ENCODE results near the gene CTDSPL. TPM values are rescaled to one million over a fixed set of nuclear protein-coding genes. Genes with fewer than 3 reads are reported as not detected.

CTDSPL gene
- total RNA-seq, 1 donor from 2014 or later: 72.7 TPM

DNA sequence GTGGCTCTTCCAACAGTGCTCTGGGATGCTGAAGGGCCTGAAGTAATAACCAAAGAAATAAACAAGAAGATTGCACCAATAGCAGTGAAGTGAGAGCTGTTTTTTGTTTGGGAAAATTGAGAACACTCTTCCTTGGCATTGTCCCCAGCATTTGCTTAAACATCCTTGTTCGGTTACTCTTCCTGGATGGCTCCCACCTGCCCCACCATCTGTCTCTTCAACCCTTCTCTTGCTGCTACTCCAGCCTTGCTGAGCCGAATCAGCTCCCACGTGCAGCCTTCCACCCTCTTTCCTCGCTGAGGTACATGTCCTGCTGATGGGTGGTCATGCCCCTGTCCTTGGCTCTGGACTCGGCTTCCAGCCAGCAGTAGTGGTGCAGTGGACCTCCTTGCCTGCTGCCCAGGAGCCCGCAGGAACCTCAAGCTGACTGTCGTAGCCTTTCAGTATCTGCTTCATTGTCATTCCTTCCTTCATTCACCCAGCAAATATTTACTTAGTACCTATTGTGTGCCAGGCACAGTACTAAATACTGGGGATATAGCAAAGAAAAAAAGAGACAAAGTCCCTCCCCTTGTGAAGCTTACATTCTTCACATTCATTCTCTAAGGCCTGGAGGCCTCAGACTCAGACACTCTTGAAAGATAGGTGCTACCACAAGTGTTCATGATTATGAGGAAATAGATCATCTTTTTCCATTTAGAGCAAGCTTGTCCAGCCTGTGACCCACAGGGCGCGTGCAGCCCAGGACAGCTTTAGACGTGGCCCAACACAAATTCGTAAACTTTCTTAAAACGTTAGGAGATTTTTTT lies 111.8 kb downstream of the CTDSPL start:
- Mint-ChIP-seq H3K4me3 (peak overlapping the region; percentile 24), H3K27me3 (no peaks in the 10 kb centered on the region), H3K27ac (peak overlapping the region; percentile 88), H3K9me3 (no peaks in the 10 kb centered on the region), H3K36me3 (peaks cover 32% of the 10 kb centered on the region), H3K4me1 (ENCODE audit: unreplicated experiment) (peaks cover 23% of the 10 kb centered on the region)
- DNase-seq (ENCODE audit: extremely low spot score, unreplicated experiment): no peak
- TF ChIP-seq, protein P1, sequence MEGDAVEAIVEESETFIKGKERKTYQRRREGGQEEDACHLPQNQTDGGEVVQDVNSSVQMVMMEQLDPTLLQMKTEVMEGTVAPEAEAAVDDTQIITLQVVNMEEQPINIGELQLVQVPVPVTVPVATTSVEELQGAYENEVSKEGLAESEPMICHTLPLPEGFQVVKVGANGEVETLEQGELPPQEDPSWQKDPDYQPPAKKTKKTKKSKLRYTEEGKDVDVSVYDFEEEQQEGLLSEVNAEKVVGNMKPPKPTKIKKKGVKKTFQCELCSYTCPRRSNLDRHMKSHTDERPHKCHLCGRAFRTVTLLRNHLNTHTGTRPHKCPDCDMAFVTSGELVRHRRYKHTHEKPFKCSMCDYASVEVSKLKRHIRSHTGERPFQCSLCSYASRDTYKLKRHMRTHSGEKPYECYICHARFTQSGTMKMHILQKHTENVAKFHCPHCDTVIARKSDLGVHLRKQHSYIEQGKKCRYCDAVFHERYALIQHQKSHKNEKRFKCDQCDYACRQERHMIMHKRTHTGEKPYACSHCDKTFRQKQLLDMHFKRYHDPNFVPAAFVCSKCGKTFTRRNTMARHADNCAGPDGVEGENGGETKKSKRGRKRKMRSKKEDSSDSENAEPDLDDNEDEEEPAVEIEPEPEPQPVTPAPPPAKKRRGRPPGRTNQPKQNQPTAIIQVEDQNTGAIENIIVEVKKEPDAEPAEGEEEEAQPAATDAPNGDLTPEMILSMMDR (conservative IDR thresholded peaks at IDR 0.05): no peak

DNA sequence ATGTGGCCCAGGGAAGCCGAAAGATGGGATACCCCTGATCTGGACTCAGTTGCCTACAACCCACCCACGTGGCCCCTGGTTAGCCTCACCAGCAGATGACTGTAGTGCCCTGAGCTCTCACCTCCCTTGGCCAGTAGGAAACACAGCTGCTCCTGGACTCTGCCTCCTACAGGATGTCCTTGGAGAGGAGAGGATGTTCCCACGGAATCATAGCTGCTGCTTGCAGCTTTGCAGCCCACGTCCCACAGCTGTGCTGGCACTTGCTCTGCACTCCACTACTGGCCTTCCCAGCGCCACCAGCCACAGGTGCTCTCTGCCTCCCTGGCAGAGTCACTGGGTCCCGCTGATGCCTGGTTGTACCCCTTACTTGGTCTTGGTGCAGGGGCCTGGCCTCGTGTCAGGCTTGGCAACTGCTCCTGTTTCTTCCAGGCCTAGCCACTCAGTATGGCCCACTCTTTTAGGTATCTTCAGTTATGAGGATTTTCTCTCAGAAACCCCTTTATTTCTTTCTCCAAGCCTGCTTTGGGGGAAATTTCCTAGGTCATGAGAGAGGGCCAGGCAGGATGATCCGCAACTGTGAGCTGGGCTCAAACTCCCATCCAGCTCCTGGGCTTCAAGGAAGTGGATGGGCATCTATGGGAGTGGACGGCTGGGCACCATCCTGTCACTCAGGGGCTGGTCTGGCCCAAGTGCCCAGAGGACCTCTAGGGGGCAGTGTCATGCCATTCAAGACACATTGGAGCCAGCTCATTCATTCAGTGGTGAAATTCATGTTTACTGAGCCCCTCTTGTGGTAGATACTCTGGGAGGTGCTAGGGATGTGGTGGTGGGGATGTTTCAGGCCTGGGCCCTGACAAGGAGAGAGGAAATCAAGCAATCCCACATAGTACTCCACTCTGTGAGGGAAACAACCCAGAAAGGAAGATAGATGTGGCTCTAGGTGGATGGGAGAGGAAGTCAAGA lies 112.7 kb downstream of the CTDSPL start:
- peak overlapping the region; percentile 88 for H3K27ac Mint-ChIP-seq

DNA sequence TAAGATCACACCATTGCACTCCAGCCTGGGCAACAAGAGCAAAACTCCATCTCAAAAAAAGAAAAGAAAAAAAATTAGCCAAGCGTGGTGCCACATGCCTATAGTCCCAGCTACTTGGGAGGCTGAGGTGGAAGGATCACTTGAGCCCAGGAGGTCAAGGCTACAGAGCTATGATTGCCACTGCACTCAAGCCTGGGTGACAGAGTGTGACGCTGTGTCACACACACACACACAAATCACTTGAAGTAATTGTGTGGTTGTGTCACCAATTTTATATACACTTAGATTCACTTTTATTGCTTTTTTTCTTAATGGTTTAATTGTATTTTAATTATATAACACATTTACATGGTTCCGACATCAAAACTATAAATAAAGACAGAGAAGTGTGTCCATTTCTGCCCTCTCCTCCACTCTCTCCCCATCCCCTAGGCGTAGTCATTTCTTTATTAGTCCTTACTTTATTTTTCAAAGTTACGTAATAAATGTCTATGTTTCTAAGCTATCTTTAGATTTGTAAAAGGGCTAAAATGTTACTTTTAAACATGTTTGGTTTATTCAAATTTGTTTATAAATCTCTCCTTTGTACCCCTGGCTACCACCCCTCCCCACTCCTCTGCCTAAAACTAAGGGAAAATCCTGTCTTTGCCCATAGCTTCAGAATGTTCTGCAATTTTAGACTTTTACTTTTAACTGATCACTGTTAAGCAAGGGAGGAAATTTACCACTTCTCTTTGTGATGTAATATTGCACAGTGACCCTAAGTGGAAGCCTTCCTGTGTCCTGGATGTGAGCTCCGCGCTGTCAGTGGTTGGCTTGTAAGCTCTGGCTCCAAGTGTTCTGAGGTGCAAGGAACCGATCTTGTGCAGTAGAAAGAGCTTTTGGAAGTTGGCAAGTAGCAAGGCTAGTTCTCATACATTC lies 118.1 kb downstream of the CTDSPL start:
- Mint-ChIP-seq H3K27ac (peak overlapping the region; percentile 24), H3K4me1 (ENCODE audit: unreplicated experiment) (peaks cover 3% of the 10 kb centered on the region), H3K27me3 (no peaks in the 10 kb centered on the region), H3K36me3 (peaks cover 20% of the 10 kb centered on the region), H3K9me3 (no peaks in the 10 kb centered on the region), H3K4me3 (no peak overlapping the region)
- TF ChIP-seq, protein P1 (conservative IDR thresholded peaks at IDR 0.05): no peak
- no peak for DNase-seq (ENCODE audit: extremely low spot score, unreplicated experiment)

More for the DNA sequence above, 112.7 kb downstream of the CTDSPL start:
- TF ChIP-seq, protein P1 (conservative IDR thresholded peaks at IDR 0.05): peak; percentile 82
- Mint-ChIP-seq H3K4me1 (ENCODE audit: unreplicated experiment) (peaks cover 17% of the 10 kb centered on the region), H3K27me3 (no peaks in the 10 kb centered on the region), H3K4me3 (peak overlapping the region; percentile 24), H3K36me3 (peaks cover 30% of the 10 kb centered on the region), H3K9me3 (no peaks in the 10 kb centered on the region)
- no peak for DNase-seq (ENCODE audit: extremely low spot score, unreplicated experiment)

DNA sequence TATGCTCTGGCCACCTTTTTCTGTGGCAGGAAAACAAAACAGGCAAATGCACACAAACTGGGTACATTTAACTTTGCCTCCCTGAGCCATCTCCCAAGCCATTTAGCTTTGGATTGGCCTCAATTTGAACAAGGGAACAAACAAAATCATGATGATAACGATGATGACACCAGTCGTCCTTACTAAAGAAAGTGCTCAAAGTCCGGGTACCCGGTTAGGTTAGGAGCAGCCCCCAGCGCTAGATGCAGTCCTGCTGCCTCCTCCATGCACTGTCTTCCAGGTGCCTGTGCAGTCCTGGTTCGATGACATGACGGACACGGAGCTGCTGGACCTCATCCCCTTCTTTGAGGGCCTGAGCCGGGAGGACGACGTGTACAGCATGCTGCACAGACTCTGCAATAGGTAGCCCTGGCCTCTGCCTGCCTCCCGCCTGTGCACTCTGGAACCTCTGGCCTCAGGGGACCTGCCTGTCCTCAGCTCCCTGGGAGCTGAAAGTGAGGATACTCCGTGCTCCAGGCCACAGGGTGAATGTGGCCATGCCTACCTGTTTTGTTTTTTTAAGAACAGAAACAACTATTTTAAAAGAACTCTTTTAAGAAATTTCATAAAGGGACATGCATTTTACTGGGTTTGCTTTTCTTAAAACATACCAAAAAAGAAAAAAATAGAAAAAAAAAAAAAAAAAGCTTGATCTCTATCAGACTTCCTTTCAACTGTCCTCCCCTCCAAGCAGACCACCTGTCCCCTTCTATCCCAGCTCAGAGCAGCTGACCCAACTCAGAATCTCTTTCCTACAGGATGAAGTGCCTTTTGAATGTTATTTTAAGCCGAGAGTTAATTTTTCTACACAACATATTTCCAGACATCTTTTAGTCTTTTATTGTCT lies 119.0 kb downstream of the CTDSPL start:
- Mint-ChIP-seq H3K36me3 (peaks cover 21% of the 10 kb centered on the region), H3K4me1 (ENCODE audit: unreplicated experiment) (peaks cover 3% of the 10 kb centered on the region), H3K27me3 (no peaks in the 10 kb centered on the region), H3K27ac (peak overlapping the region; percentile 88), H3K9me3 (no peaks in the 10 kb centered on the region), H3K4me3 (peak overlapping the region; percentile 72)
- TF ChIP-seq, protein P1 (conservative IDR thresholded peaks at IDR 0.05): no peak
- no peak for DNase-seq (ENCODE audit: extremely low spot score, unreplicated experiment)

All from type B pancreatic cell (in vitro differentiated cells).